Ovary (tissue), 9 donors: ENCODE measurements around the gene COX6A1. TPM values are rescaled to one million over a fixed set of nuclear protein-coding genes. Genes with fewer than 3 reads are reported as not detected.

Experiments
- DNase-seq, 5 donors: peaks; one replicate each; pipeline ENCODE4 v3.0.0-alpha.2; 2019 to 2020
- H3K27ac ChIP-seq, 2 donors: fragments of 200-600 bp; one replicate each; pipeline versions ENCODE4 v1.5.1 to v1.8.0; 2019 to 2022
- H3K27me3 ChIP-seq: fragments of 200-600 bp; one replicate; pipeline ENCODE4 v1.8.0; 2022
- H3K36me3 ChIP-seq: fragments of 200-600 bp; sonication (generic); one replicate; pipeline ENCODE4 v1.5.1; 2019
- H3K4me1 ChIP-seq: one replicate; pipeline ENCODE4 v1.8.1; 2013; ENCODE audit warnings: mild to moderate bottlenecking, moderate library complexity; ENCODE audit not compliant: insufficient read depth
- H3K4me3 ChIP-seq: fragments of 200-600 bp; sonication (generic); one replicate; pipeline ENCODE4 v1.5.1; 2017
- H3K9me3 ChIP-seq, 2 donors: fragments of 200-600 bp in 1 of 2; sonication (generic) in 1 of 2; one replicate each; pipeline versions ENCODE4 v1.5.1 to v1.8.1; 2013 to 2019; ENCODE audit warnings: mild to moderate bottlenecking in 1 of 2, moderate library complexity in 1 of 2
- CTCF ChIP-seq, 3 donors: fragments of 450-650 bp in 2 of 3; fragments of 200-600 bp in 1 of 3; IDR thresholded peaks; one replicate each; pipeline versions ENCODE4 v1.5.1 to v1.8.0; 2016 to 2022; ENCODE audit warnings: antibody characterized with exemption in 3 of 3, mild to moderate bottlenecking in 1 of 3
- EP300 ChIP-seq: sonication (generic); formaldehyde crosslinking; IDR thresholded peaks from one replicate; pipeline ENCODE4 v1.6.1; 2017; ENCODE audit warnings: antibody characterized with exemption
- POLR2A ChIP-seq: fragments of 450-650 bp; IDR thresholded peaks from one replicate; pipeline ENCODE4 v1.6.1; 2017; ENCODE audit warnings: antibody characterized with exemption, mild to moderate bottlenecking, moderate library complexity
- WGBS, 3 donors: extraction: QIAGEN DNeasy Blood & Tissue Kit in 1 of 3; methylation state at CpG; one replicate each; pipeline versions ENCODE4 v1.1.5 to v1.1.7; 2013 to 2017; 5-methylcytosine and 5-hydroxymethylcytosine counted together
- intact Hi-C, 4 donors: fragments of 100-400 bp; cut with DNase I; formaldehyde crosslinking; loops; one replicate each; pipeline versions ENCODE4 v1.11.0 to v1.15.1; 2022 to 2023
- polyA plus RNA-seq, 2 donors: library from polyadenylated mRNA; stranded (reverse); fragments of 200-250 nt in 1 of 2; fragments of 350-450 nt in 1 of 2; fragmentation: Illumina TruSeq in 1 of 2; extraction: RNeasy Lipid Tissue Mini Kit (QIAGEN cat#74804) in 1 of 2; gene quantifications; one replicate each; pipeline ENCODE4 v1.2.3, GENCODE V29; 2013 to 2014
- total RNA-seq, 7 donors: library from RNA; depleted of rRNA in 2 of 7; stranded (reverse); fragments of >200 nt in 2 of 7; fragmentation: NEBNext Ultra II Directional in 3 of 7; extraction: Animal tissue kit (Norgen Biotek cat#: 25700) in 3 of 7; gene quantifications; one replicate each; pipeline versions ENCODE4 v1.1.0 to v1.2.4, GENCODE V29; 2016 to 2023
- donor health status: DM: no; HTN: no; CAD: no; lungs with moderate emphysema.
- donor health status: DM: no; HTN: no; CAD: no.
- donor health status: Bipolar disorder and iron deficiency.
- donor health status: DM: yes; HTN: yes; CAD: no.
- donor health status: DM: no; HTN: no; CAD: no.
- donor health status: DM: yes; HTN: yes; CAD: no.

Gene COX6A1
- total and polyA plus RNA-seq, 9 donors: 182 to 633 (median 208) TPM

DNA sequence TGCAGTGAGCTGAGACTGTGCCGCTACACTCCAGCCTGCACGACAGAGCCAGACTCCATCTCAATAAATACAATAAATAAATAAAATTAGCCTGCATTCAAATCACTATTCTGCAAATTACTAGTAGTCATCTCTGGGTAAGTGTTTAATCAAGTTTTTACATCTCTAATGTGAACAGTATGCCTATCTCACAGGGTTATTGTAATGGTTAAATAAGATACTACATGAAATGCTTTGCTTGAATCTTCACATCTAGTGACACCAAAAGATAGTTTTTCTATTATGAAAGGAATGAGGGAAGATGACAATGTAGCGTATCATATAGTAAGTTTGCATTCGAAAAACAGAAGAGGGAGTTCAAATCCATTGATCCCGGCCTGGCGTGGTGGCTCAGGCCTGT, 29.5 kb downstream of the COX6A1 start:
- TF ChIP-seq EP300: no peak
- TF ChIP-seq POLR2A: no peak
- TF ChIP-seq CTCF (IDR thresholded peaks at IDR 0.05): no peak
- Histone ChIP-seq H3K36me3 (no peaks in the 10 kb centered on the region), H3K9me3 (no peaks in the 10 kb centered on the region), H3K27me3 (no peaks in the 10 kb centered on the region), H3K4me1 (peaks cover 9% of the 10 kb centered on the region), H3K4me3 (no peak overlapping the region), H3K27ac (no peak overlapping the region)
- intact Hi-C loops: no loop called here
- WGBS, 3 donors: 81 to 86% (median 83%) methylated on average over 6 of the region's 6 CpGs
- DNase-seq: no peak

- Histone ChIP-seq H3K27ac (peak overlapping the region; percentile 87 to 89), H3K4me3 (peak overlapping the region; percentile 79), H3K9me3 (no peaks in the 10 kb centered on the region), H3K4me1 (peaks cover 9% of the 10 kb centered on the region), H3K27me3 (no peaks in the 10 kb centered on the region), H3K36me3 (no peaks in the 10 kb centered on the region)
- intact Hi-C loops: no loop called here
- 1% methylated on average over 22 to 23 of the region's 23 CpGs for WGBS, 3 donors
- no peak for TF ChIP-seq EP300
- no peak for TF ChIP-seq CTCF (IDR thresholded peaks at IDR 0.05)
- TF ChIP-seq POLR2A: no peak
- peak in 4 of 5 donors; percentile 30 to 59 (median 45) for DNase-seq
These were observed 30.5 kb downstream of the COX6A1 start for GRCh38 chr12:120468325-120468820.

DNA sequence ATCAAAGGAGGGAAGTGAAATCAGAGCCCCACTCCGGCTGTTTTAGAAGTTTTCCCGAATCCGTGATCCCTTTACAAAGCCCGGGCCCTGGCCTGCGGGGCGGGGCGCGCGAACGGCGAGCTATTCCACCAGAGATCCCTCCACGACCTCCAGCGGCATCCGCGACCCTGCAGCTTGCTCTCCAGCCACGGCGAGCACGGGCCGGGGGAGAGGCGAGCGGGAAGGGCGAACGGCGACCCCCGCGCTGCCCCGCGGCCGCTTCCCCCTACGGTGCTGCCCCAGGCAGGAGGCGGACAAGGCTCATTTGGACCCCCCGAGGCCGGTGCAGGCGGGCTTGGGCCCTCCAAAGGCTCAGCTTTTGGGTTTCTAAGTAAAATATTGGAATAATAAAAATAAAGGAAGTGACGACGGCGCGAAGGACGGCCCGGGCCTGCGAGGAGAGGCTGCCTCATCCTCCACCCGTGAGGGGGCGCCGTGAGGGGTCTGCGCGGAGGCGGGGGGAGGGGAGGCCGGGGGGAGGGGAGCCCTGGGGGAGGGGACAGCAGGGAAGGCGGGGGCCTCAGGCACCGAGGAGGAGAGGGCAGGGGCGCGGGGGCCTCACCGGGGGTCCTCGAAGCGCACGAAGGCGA, 31.0 kb downstream of the COX6A1 start:
- Histone ChIP-seq H3K9me3 (no peaks in the 10 kb centered on the region), H3K36me3 (no peaks in the 10 kb centered on the region), H3K27me3 (no peaks in the 10 kb centered on the region), H3K4me1 (peaks cover 9% of the 10 kb centered on the region), H3K4me3 (peak overlapping the region; percentile 79), H3K27ac (peak overlapping the region; percentile 87 to 89)
- peak; percentile 37 to 70 (median 62) for DNase-seq
- TF ChIP-seq EP300 (no peak), CTCF (IDR thresholded peaks at IDR 0.05) (no peak), POLR2A (no peak)
- 0 to 1% (median 1%) methylated on average over 45 to 57 of the region's 57 CpGs for WGBS, 3 donors
- intact Hi-C loops: no loop called here

GRCh38 chr12:120469450-120470149, 31.7 kb downstream of the COX6A1 start, which contains the start of gene SRSF9:
Gene SRSF9 (minus strand): TSS chr12:120469748. CDS start chr12:120469609, 139 bp downstream.
- peak; percentile 95 to 97 (median 96) for DNase-seq
- H3K4me1 ChIP-seq: peaks cover 9% of the 10 kb centered on the region
- H3K4me3 ChIP-seq: peak within 1 kb of the TSS; percentile 79
- TF ChIP-seq EP300 (no peak), POLR2A (peak; percentile 76), CTCF (IDR thresholded peaks at IDR 0.05) (peak; percentile 89 to 94 (median 94))
- H3K27ac ChIP-seq: peak within 1 kb of the TSS; percentile 87 to 89
- no peaks in the 10 kb centered on the region for H3K9me3 ChIP-seq
- WGBS, 3 donors: 0% methylated on average over 68 to 88 of the region's 88 CpGs
- no peaks in the 10 kb centered on the region for H3K27me3 ChIP-seq
- intact Hi-C loops: no loop called here
- no peaks in the 10 kb centered on the region for H3K36me3 ChIP-seq
